ENCODE data around the gene GPX5. TPM values are rescaled to one million over a fixed set of nuclear protein-coding genes. Genes with fewer than 3 reads are reported as not detected.

GPX5 gene
- total and polyA plus RNA-seq, 2 donors (not counting 1 experiment from before 2014, with no cell fraction given): not detected

GRCh38 chr6:28496099-28496779 is 29.4 kb upstream of the GPX5 start:
- ChIA-PET CTCF (no interaction called here), POLR2A (no interaction called here)
- TF ChIP-seq EZH2 (IDR thresholded peaks at IDR 0.05; ENCODE audit: borderline replicate concordance, insufficient read depth, low read depth, low read length, poor library complexity, severe bottlenecking): no peak
- TF ChIP-seq CTCF (IDR thresholded peaks at IDR 0.05): no peak
- intact Hi-C loops (cut with micrococcal nuclease): no loop called here
- no peak overlapping the region for H3K4me3 Mint-ChIP-seq
- H3K4me2 ChIP-seq (replicated peaks; ENCODE audit: low read depth, low read length, poor library complexity, severe bottlenecking): no peak overlapping the region
- H2AFZ ChIP-seq (ENCODE audit: insufficient read depth, low read depth, low read length, poor library complexity, severe bottlenecking): no peak overlapping the region
- peaks cover 56% of the 10 kb centered on the region for H3K27me3 Mint-ChIP-seq
- no peak overlapping the region for H3K27ac Mint-ChIP-seq
- no peak overlapping the region for H3K4me3 ChIP-seq (ENCODE audit: control extremely low read depth in 1 of 5, extremely low read depth in 1 of 5, insufficient read depth in 1 of 5, low read depth in 2 of 5, low read length in 4 of 5)
- no peaks in the 10 kb centered on the region for H3K9me3 ChIP-seq (ENCODE audit: control extremely low read depth in 1 of 3, control insufficient read depth in 2 of 3, insufficient read depth in 1 of 3, low read length in 2 of 3)
- no peak overlapping the region for H3K27ac ChIP-seq (ENCODE audit: low read length in 2 of 2)
- DNase-seq (no peak), ATAC-seq (ENCODE audit: low read depth) (no peak)
- H4K20me1 ChIP-seq (ENCODE audit: control insufficient read depth, insufficient read depth, low read length, poor library complexity, severe bottlenecking): no peaks in the 10 kb centered on the region
- H3K4me1 Mint-ChIP-seq: peaks cover 6% of the 10 kb centered on the region
- H3K27me3 ChIP-seq (replicated peaks in 1 of 4; ENCODE audit: control extremely low read depth in 1 of 4, control insufficient read depth in 3 of 4, insufficient read depth in 4 of 4, low read length in 3 of 4): peaks cover 0 to 25% (median 11%) of the 10 kb centered on the region in 4 experiments
- H3K36me3 ChIP-seq (replicated peaks in 1 of 2; ENCODE audit: control extremely low read depth in 1 of 2, control insufficient read depth in 1 of 2, extremely low read depth in 1 of 2, insufficient read depth in 2 of 2, low read length in 1 of 2): no peaks in the 10 kb centered on the region
- H3K9ac ChIP-seq (ENCODE audit: low read length): no peak overlapping the region
- H3K9me3 Mint-ChIP-seq (ENCODE audit: insufficient read depth): no peaks in the 10 kb centered on the region
- H3K79me2 ChIP-seq (ENCODE audit: control insufficient read depth, insufficient read depth, low read length): no peaks in the 10 kb centered on the region
- 33% methylated on average over 1 of the region's 2 CpGs for WGBS (ENCODE audit: insufficient coverage)
- H3K4me1 ChIP-seq (ENCODE audit: control insufficient read depth in 2 of 2, insufficient read depth in 2 of 2, low read length in 2 of 2): no peaks in the 10 kb centered on the region

DNA sequence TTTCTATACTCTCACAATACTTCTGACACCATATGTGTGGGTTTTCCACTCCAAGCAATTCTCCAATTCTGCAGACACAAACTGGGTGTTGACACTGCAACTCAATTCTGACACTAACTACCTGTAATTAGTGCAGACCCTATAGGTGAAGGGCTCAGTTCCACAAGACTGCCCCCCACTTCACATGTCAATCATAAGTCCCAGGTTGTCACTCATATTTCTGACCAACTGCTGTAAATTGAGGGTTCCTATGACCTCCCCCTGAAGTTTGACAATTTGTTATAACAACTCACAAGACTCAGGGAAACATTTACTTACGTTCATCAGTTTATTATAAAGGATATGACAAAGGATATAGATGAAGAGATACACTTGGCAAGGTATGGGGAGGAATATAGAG is 28.4 kb upstream of the GPX5 start:
- peaks cover 0 to 5% (median 0%) of the 10 kb centered on the region in 3 donors for H3K9me3 ChIP-seq (ENCODE audit: control extremely low read depth in 1 of 3, control insufficient read depth in 2 of 3, insufficient read depth in 1 of 3, low read length in 2 of 3)
- H3K4me3 ChIP-seq (ENCODE audit: control extremely low read depth in 1 of 5, extremely low read depth in 1 of 5, insufficient read depth in 1 of 5, low read depth in 2 of 5, low read length in 4 of 5): no peak overlapping the region
- no peak for ATAC-seq (ENCODE audit: low read depth)
- no peak for DNase-seq
- H3K4me3 Mint-ChIP-seq: no peak overlapping the region
- no peaks in the 10 kb centered on the region for H4K20me1 ChIP-seq (ENCODE audit: control insufficient read depth, insufficient read depth, low read length, poor library complexity, severe bottlenecking)
- TF ChIP-seq EZH2 (IDR thresholded peaks at IDR 0.05; ENCODE audit: borderline replicate concordance, insufficient read depth, low read depth, low read length, poor library complexity, severe bottlenecking) (no peak), CTCF (IDR thresholded peaks at IDR 0.05) (no peak)
- H3K27me3 Mint-ChIP-seq: peaks cover 45% of the 10 kb centered on the region
- no peaks in the 10 kb centered on the region for H3K79me2 ChIP-seq (ENCODE audit: control insufficient read depth, insufficient read depth, low read length)
- H2AFZ ChIP-seq (ENCODE audit: insufficient read depth, low read depth, low read length, poor library complexity, severe bottlenecking): no peak overlapping the region
- WGBS (ENCODE audit: insufficient coverage): no CpG with 5 or more reads among the region's 1 CpG
- no peaks in the 10 kb centered on the region for H3K9me3 Mint-ChIP-seq (ENCODE audit: insufficient read depth)
- H3K9ac ChIP-seq (ENCODE audit: low read length): no peak overlapping the region
- no peak overlapping the region for H3K27ac ChIP-seq (ENCODE audit: low read length in 2 of 2)
- no peaks in the 10 kb centered on the region for H3K4me1 Mint-ChIP-seq
- POLR2A ChIA-PET: no interaction called here
- H3K4me2 ChIP-seq (replicated peaks; ENCODE audit: low read depth, low read length, poor library complexity, severe bottlenecking): no peak overlapping the region
- H3K27ac Mint-ChIP-seq: no peak overlapping the region
- no peaks in the 10 kb centered on the region for H3K36me3 ChIP-seq (replicated peaks in 1 of 2; ENCODE audit: control extremely low read depth in 1 of 2, control insufficient read depth in 1 of 2, extremely low read depth in 1 of 2, insufficient read depth in 2 of 2, low read length in 1 of 2)
- H3K27me3 ChIP-seq (replicated peaks in 1 of 4; ENCODE audit: control extremely low read depth in 1 of 4, control insufficient read depth in 3 of 4, insufficient read depth in 4 of 4, low read length in 3 of 4): peaks cover 0 to 17% (median 10%) of the 10 kb centered on the region in 4 experiments
- intact Hi-C loops (cut with micrococcal nuclease): no loop called here
- no peaks in the 10 kb centered on the region for H3K4me1 ChIP-seq (ENCODE audit: control insufficient read depth in 2 of 2, insufficient read depth in 2 of 2, low read length in 2 of 2)
- CTCF ChIA-PET: no interaction called here
